GM23338 (cell line): ENCODE results near the gene ADAP1. TPM values are rescaled to one million over a fixed set of nuclear protein-coding genes. Genes with fewer than 3 reads are reported as not detected.

Experiments
- ATAC-seq: fragments of 200-7000 bp; cut with Tn5 transposase; 3 replicates; pipeline ENCODE4 v1.9.1; 2020
- DNase-seq: peaks from one replicate; pipeline ENCODE4 v3.0.0-alpha.2; 2015; ENCODE audit warnings: low spot score
- H2AFZ ChIP-seq: fragments of 200-600 bp; sonication (generic); 2 replicates; pipeline ENCODE4 v1.8.0; 2016; ENCODE audit warnings: antibody characterized with exemption, mild to moderate bottlenecking, moderate library complexity
- H3F3A ChIP-seq: fragments of 200-600 bp; sonication (generic); replicated peaks from 2 replicates; pipeline ENCODE4 v1.8.0; 2017; ENCODE audit warnings: antibody characterized with exemption, mixed run types, low read depth
- H3K27ac ChIP-seq: fragments of 200-600 bp; sonication (generic); 2 replicates; pipeline ENCODE4 v1.6.1; 2016; ENCODE audit warnings: low read depth
- H3K27me3 ChIP-seq: fragments of 200-600 bp; sonication (generic); 2 replicates; pipeline ENCODE4 v1.8.0; 2016; ENCODE audit warnings: mild to moderate bottlenecking, mixed run types, moderate library complexity; ENCODE audit not compliant: insufficient read depth
- H3K36me3 ChIP-seq: fragments of 200-600 bp; sonication (generic); 2 replicates; pipeline ENCODE4 v1.8.0; 2016; ENCODE audit warnings: mild to moderate bottlenecking; ENCODE audit not compliant: insufficient read depth
- H3K4me1 ChIP-seq: fragments of 200-600 bp; sonication (generic); 2 replicates; pipeline ENCODE4 v1.8.0; 2016; ENCODE audit warnings: mild to moderate bottlenecking, moderate library complexity; ENCODE audit not compliant: insufficient read depth
- H3K4me2 ChIP-seq: fragments of 200-600 bp; sonication (generic); 2 replicates; pipeline ENCODE4 v1.7.1; 2017; ENCODE audit warnings: mixed run types
- H3K4me3 ChIP-seq: fragments of 200-600 bp; sonication (generic); 2 replicates; pipeline ENCODE4 v1.6.1; 2016; ENCODE audit warnings: mixed run types
- H3K79me2 ChIP-seq: fragments of 200-600 bp; sonication (generic); replicated peaks from 2 replicates; pipeline ENCODE4 v1.8.0; 2017; ENCODE audit warnings: mild to moderate bottlenecking; ENCODE audit not compliant: insufficient read depth
- H3K9me2 ChIP-seq: fragments of 200-600 bp; sonication (generic); 2 replicates; pipeline ENCODE4 v1.8.0; 2017; ENCODE audit not compliant: insufficient read depth
- H4K20me1 ChIP-seq: fragments of 200-600 bp; sonication (generic); replicated peaks from 2 replicates; pipeline ENCODE4 v1.8.0; 2017; ENCODE audit warnings: mild to moderate bottlenecking; ENCODE audit not compliant: insufficient read depth
- H3K27ac Mint-ChIP-seq: 2 replicates; pipeline ENCODE4 v1.8.0; 2020; ENCODE audit warnings: inconsistent platforms, mild to moderate bottlenecking, moderate library complexity, mixed read lengths
- H3K27me3 Mint-ChIP-seq: 3 replicates; pipeline ENCODE4 v1.8.0; 2022; ENCODE audit warnings: low read depth, mild to moderate bottlenecking, moderate library complexity, mixed read lengths, inconsistent platforms; ENCODE audit not compliant: insufficient read depth, poor library complexity
- H3K36me3 Mint-ChIP-seq: 3 replicates; pipeline ENCODE4 v1.8.0; 2021; ENCODE audit warnings: low read depth, mild to moderate bottlenecking, inconsistent platforms, moderate library complexity, mixed read lengths
- H3K4me1 Mint-ChIP-seq: 3 replicates; pipeline ENCODE4 v1.8.0; 2020; ENCODE audit warnings: mild to moderate bottlenecking, inconsistent platforms, mixed read lengths
- H3K4me3 Mint-ChIP-seq: 3 replicates; pipeline ENCODE4 v1.8.0; 2021; ENCODE audit warnings: moderate library complexity, mild to moderate bottlenecking, inconsistent platforms, mixed read lengths
- H3K9me3 Mint-ChIP-seq: 3 replicates; pipeline ENCODE4 v1.8.0; 2020; ENCODE audit warnings: moderate library complexity, mild to moderate bottlenecking, inconsistent platforms, mixed read lengths
- CREB1 ChIP-seq: fragments of 250-450 bp; sonication (Bioruptor Pico); IDR thresholded peaks from 2 replicates; pipeline ENCODE4 v1.5.0; 2020; ENCODE audit warnings: low read depth, mild to moderate bottlenecking, moderate library complexity
- ETS1 ChIP-seq: IDR thresholded peaks from 2 replicates; pipeline ENCODE4 v1.6.1; 2016; ENCODE audit warnings: antibody characterized with exemption
- EZH2phosphoT487 ChIP-seq: fragments of 200-600 bp; sonication (generic); IDR thresholded peaks from one replicate; pipeline ENCODE4 v1.8.1; 2018; ENCODE audit warnings: antibody characterized with exemption; ENCODE audit not compliant: unreplicated experiment
- JUNB ChIP-seq: IDR thresholded peaks from one replicate; pipeline ENCODE4 v1.6.1; 2016; ENCODE audit warnings: antibody characterized with exemption; ENCODE audit not compliant: unreplicated experiment
- NANOG ChIP-seq: IDR thresholded peaks from 2 replicates; pipeline ENCODE4 v1.6.1; 2016; ENCODE audit warnings: antibody characterized with exemption, borderline replicate concordance
- POLR2AphosphoS5 ChIP-seq: IDR thresholded peaks from 2 replicates; pipeline ENCODE4 v1.6.1; 2016; ENCODE audit warnings: antibody characterized with exemption, low read depth
- REST ChIP-seq: IDR thresholded peaks from one replicate; pipeline ENCODE4 v1.6.1; 2018; ENCODE audit warnings: antibody characterized with exemption; ENCODE audit not compliant: unreplicated experiment
- ZNF331 ChIP-seq: fragments of 250-450 bp; sonication (Bioruptor Pico); IDR thresholded peaks from 2 replicates; pipeline ENCODE4 v1.5.0; 2020; ENCODE audit warnings: low read depth, mild to moderate bottlenecking, moderate library complexity
- ZNF462 ChIP-seq: fragments of 250-450 bp; sonication (Bioruptor Pico); IDR thresholded peaks from 2 replicates; pipeline ENCODE4 v1.5.0; 2020; ENCODE audit warnings: mild to moderate bottlenecking, moderate library complexity
- polyA plus RNA-seq: library from polyadenylated mRNA; unstranded; fragments of >200 nt; fragmentation: Nextera tagmentation; extraction: Ambion mirVana; gene quantifications from 2 replicates; pipeline ENCODE4 v1.2.1, GENCODE V29; 2016
- total RNA-seq: library from RNA; depleted of rRNA; stranded (reverse); fragments of >200 nt; shearing (Covaris generic); gene quantifications from 2 replicates; pipeline ENCODE4 v1.2.3, GENCODE V29; 2014

The ADAP1 gene
- total and polyA plus RNA-seq, 2 experiments from 2014 or later = 2.2 to 9.6 TPM

DNA sequence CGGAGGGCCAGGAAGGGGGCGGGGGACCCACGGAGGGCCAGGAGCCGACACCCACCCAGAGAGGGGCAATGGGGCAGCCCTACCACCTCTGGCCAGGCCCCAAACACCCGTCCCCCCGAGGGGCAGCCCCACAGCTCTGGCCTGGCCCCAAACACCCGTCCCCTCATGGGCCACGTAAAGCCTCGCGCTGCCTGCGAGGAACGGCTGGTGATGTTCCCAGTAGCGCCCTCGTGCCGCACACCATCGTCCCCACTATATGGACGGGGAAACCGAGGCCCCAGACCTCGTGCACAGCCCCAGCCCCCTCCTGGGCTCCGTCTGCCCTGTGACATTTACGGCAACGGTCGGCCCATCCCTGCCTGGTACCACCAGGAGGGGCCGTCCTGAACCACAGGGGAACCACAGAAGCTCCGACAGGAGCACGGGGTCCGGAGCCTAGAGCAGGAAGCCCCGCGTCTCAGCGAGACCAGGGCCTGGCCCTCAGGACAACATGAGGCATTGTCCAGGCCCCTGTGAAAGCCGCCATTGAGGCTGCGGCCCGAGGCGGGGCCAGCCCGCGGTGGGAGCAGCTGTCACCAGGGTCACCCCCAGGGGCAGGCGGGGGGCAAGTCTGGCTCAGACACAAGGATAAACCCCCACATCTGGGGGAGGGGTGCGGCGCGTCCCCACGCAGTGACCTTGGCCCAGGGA is 42.5 kb downstream of the ADAP1 start:
- Histone ChIP-seq H3K9me2 (no peaks in the 10 kb centered on the region), H3K4me2 (no peak overlapping the region), H3F3A (no peaks in the 10 kb centered on the region), H3K4me1 (no peaks in the 10 kb centered on the region), H3K4me3 (no peak overlapping the region), H3K79me2 (no peaks in the 10 kb centered on the region), H3K27ac (no peak overlapping the region), H4K20me1 (no peaks in the 10 kb centered on the region), H2AFZ (no peak overlapping the region), H3K36me3 (no peaks in the 10 kb centered on the region), H3K27me3 (no peaks in the 10 kb centered on the region)
- DNase-seq (no peak), ATAC-seq (no peak)
- H3K27me3 Mint-ChIP-seq = peaks cover 15% of the 10 kb centered on the region
- H3K4me3 Mint-ChIP-seq = no peak overlapping the region
- no peaks in the 10 kb centered on the region for H3K36me3 Mint-ChIP-seq
- H3K27ac Mint-ChIP-seq = no peak overlapping the region
- TF ChIP-seq EZH2phosphoT487 (no peak), ETS1 (no peak)
- H3K4me1 Mint-ChIP-seq = peaks cover 4% of the 10 kb centered on the region; the same call in 1 of the 3 replicates
- no peaks in the 10 kb centered on the region for H3K9me3 Mint-ChIP-seq

- no peak overlapping the region for H3K27ac Mint-ChIP-seq
- Histone ChIP-seq H3K4me2 (no peak overlapping the region), H4K20me1 (no peaks in the 10 kb centered on the region), H3F3A (no peaks in the 10 kb centered on the region), H3K27ac (no peak overlapping the region), H3K4me3 (no peak overlapping the region), H3K27me3 (no peaks in the 10 kb centered on the region), H3K36me3 (no peaks in the 10 kb centered on the region), H3K4me1 (no peaks in the 10 kb centered on the region), H2AFZ (no peak overlapping the region), H3K79me2 (no peaks in the 10 kb centered on the region), H3K9me2 (no peaks in the 10 kb centered on the region)
- ATAC-seq = peak; percentile 8
- no peaks in the 10 kb centered on the region for H3K9me3 Mint-ChIP-seq
- H3K4me3 Mint-ChIP-seq = no peak overlapping the region
- no peaks in the 10 kb centered on the region for H3K36me3 Mint-ChIP-seq
- TF ChIP-seq ZNF331 = no peak
- no peak for TF ChIP-seq NANOG
- no peak for TF ChIP-seq CREB1 (CRISPR knock-in tag)
- TF ChIP-seq EZH2phosphoT487 = no peak
- no peak for TF ChIP-seq JUNB
- no peak for TF ChIP-seq REST
- TF ChIP-seq POLR2AphosphoS5 = no peak
- no peak for TF ChIP-seq ZNF462 (CRISPR knock-in tag)
- peaks cover 4% of the 10 kb centered on the region; the same call in 1 of the 3 replicates for H3K4me1 Mint-ChIP-seq
- peaks cover 11% of the 10 kb centered on the region for H3K27me3 Mint-ChIP-seq
- DNase-seq = no peak
Observed at GRCh38 chr7:910931-911431, 43.5 kb downstream of the ADAP1 start.
